ENCODE data around the gene CACNA2D3.
"Not testable (repeated sequence)": the region's sequence is repeated elsewhere in the genome, so short reads cannot be mapped to it uniquely, and the experiment has no call there.

The CACNA2D3 gene

GRCh38 chr3:54631516-54632325, 509.4 kb downstream of the CACNA2D3 start:
- DNase-seq (ENCODE audit: low read depth): no peak

- DNase-seq (ENCODE audit: low read depth): no peak
Observed at GRCh38 chr3:54632326-54632665, 509.9 kb downstream of the CACNA2D3 start.

GRCh38 chr3:54632834-54633233, 510.5 kb downstream of the CACNA2D3 start:
- DNase-seq (ENCODE audit: low read depth): no peak

GRCh38 chr3:54633444-54634121, 511.2 kb downstream of the CACNA2D3 start:
- no peak for DNase-seq (ENCODE audit: low read depth)

GRCh38 chr3:54634122-54634469, 511.7 kb downstream of the CACNA2D3 start:
- DNase-seq (ENCODE audit: low read depth): no peak

GRCh38 chr3:54639790-54640372, 517.5 kb downstream of the CACNA2D3 start:
- DNase-seq (ENCODE audit: low read depth): not testable (repeated sequence)

GRCh38 chr3:54641226-54642014, 519.1 kb downstream of the CACNA2D3 start:
- no peak for DNase-seq (ENCODE audit: low read depth)

GRCh38 chr3:54642147-54642546, 519.8 kb downstream of the CACNA2D3 start:
- DNase-seq (ENCODE audit: low read depth): no peak

GRCh38 chr3:54647721-54648120, 525.4 kb downstream of the CACNA2D3 start:
- no peak for DNase-seq (ENCODE audit: low read depth)

- no peak for DNase-seq (ENCODE audit: low read depth)
Observed at GRCh38 chr3:54649551-54649950, 527.2 kb downstream of the CACNA2D3 start.

- no peak for DNase-seq (ENCODE audit: low read depth)
Observed at GRCh38 chr3:54653456-54654195, 531.3 kb downstream of the CACNA2D3 start.

- DNase-seq (ENCODE audit: low read depth): no peak
Observed at GRCh38 chr3:54654776-54655175, 532.4 kb downstream of the CACNA2D3 start.

GRCh38 chr3:54659347-54659746, 537.0 kb downstream of the CACNA2D3 start:
- DNase-seq (ENCODE audit: low read depth): no peak

- DNase-seq (ENCODE audit: low read depth): no peak
Observed at GRCh38 chr3:54660714-54661132, 538.4 kb downstream of the CACNA2D3 start.

GRCh38 chr3:54661151-54661550, 538.8 kb downstream of the CACNA2D3 start:
- DNase-seq (ENCODE audit: low read depth): no peak

GRCh38 chr3:54663501-54664011, 541.2 kb downstream of the CACNA2D3 start:
- DNase-seq (ENCODE audit: low read depth): no peak

GRCh38 chr3:54665016-54665600, 542.8 kb downstream of the CACNA2D3 start:
- no peak for DNase-seq (ENCODE audit: low read depth)

GRCh38 chr3:54668236-54668635, 545.9 kb downstream of the CACNA2D3 start:
- no peak for DNase-seq (ENCODE audit: low read depth)

- DNase-seq (ENCODE audit: low read depth): no peak
Observed at GRCh38 chr3:54670201-54671000, 548.0 kb downstream of the CACNA2D3 start.

- DNase-seq (ENCODE audit: low read depth): no peak
Observed at GRCh38 chr3:54671511-54671910, 549.2 kb downstream of the CACNA2D3 start.
